Caki2 (cell line): ENCODE results near the gene THADA. TPM values are rescaled to one million over a fixed set of nuclear protein-coding genes. Genes with fewer than 3 reads are reported as not detected.

Experiments used
- DNase-seq: peaks from one replicate; pipeline ENCODE4 v3.0.0-alpha.2; 2015; ENCODE audit warnings: low read depth
- in situ Hi-C: cut with HindIII; loops from 2 replicates; pipeline ENCODE4 v1.10.0; 2016; ENCODE audit warnings: low sequenced_read_pairs, low pct_unique_long_range_greater_than_20kb, mixed read lengths
- total RNA-seq: library from RNA; depleted of rRNA; stranded (reverse); fragments of >200 nt; shearing (Covaris generic); gene quantifications from 2 replicates; pipeline ENCODE4 v1.2.3, GENCODE V29; 2014; ENCODE audit warnings: low replicate concordance

Gene THADA
- total RNA-seq, 1 experiment from 2014 or later = 30.0 TPM

DNA sequence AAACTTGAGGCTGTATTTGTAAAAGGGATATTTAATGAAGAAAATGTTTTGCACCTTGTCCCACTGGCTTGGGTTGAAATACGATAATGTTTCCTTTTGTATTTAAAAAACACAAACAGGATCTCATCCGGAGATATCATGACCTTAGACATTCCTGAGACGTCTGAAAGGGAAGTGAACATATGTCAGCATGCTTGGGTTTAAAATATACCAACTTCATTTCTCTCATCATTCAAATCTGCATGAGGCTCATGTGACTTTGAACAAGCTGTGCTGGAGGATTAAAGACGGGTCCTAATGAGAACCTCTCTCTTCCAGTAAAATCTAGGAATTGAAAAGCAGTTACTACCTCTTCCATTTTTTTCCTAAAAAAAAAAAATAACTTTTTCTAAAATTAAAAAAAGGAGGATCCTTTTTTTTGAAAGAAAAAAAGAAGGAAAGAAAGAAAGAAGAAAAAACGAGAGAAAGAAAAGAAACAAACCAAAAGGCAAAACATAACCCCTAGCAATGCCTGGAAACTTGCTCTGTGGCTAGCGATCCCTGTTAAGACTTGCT lies 262.7 kb downstream of the THADA start:
- in situ Hi-C loops = no loop called here
- DNase-seq = no peak

DNA sequence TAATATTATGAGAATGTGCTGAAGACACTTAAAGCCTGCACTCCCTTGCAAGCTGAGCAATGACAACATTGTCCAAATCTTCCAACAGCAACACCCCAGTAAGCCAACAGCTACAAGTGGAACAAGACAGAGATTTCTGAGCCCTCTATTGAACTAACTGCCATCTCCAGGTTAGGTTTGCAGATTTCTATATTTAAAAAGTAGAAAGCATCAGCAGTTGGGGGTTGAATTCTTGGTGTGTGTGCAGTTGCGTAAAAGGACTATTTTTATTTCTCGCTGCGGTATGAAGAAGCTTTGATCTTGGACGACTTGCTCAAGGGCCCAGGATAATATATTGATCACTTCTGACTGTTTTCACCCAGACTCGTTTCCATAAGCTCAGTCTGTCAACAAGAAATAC lies 263.2 kb downstream of the THADA start:
- in situ Hi-C loops = no loop called here
- no peak for DNase-seq

DNA sequence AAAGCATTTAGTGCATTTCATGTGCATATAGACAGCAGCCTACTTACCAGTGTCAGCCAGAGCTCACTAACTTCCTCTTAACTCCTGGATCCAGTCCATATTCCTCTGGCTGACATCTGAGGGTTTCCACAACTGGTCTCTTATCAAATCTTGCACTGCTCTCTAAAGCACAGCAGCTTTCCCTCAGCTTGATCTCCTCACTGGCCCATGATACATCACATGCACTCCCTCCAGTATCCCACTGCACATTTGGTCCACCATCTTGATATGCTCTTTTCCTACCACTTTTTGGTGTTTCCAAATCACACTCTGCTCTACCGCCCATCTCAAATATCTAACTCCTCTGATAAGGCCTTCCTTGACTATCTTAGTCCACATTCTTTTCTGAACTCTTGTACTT lies 264.4 kb downstream of the THADA start:
- in situ Hi-C loops = no loop called here

DNA sequence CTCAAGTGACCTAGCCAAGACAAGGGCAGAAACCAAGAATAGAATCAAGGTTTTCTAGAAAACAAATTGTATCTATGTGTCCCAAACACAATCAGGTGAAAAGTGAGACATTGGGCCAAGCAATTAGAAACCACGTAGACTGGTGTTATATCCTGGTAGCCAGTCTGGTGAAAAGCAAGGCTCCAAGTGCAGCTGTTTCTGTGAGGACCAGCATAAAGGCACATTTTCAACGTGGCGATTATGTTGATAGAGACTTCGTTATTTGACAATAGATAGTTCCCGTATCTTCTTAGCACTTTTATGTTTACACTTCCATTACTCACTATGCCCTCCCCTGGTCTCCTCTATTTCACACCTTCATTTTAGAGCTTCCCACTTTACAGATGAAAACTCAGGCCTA lies 266.2 kb downstream of the THADA start:
- in situ Hi-C loops = no loop called here
- DNase-seq = no peak

More for the DNA sequence above, 264.4 kb downstream of the THADA start:
- DNase-seq = no peak

DNA sequence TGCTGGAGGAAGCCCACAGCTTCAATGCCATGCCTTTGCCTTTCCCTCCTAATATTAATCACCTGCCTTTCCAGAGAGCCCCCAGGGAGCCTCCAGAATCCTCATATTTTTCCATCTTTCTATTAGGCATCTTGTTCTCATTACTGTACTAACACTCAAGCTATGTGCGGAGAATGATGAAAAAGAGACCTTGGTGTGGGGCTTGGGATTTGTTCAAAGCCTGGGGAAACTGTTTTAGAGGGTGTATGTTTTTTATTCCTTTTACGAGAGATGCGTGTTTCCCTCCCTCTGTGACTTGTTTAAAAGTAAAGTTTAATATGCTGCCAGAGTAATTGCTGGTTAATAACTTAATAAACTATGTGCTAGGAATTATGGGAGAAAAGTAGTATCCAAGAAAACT lies 267.0 kb downstream of the THADA start:
- DNase-seq = no peak
- in situ Hi-C loops = no loop called here

DNA sequence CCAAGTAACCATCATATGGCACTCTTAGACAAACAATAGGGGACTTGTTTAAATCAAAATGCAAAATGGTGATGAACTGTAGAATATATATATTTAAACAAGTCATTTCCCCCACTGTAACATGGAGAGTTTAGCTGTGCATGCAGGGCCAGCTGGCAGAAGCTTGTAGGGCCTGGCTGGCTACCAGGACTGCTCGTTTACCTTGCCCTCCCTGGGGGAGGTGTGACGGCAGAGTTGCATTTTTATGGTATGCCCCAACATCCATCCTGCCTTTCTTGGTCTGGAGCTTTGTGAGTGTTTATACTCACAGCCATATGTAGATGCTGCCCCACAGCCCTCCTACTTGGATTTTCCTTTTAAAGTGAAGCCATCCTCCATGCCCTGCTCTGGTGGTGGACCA lies 267.7 kb downstream of the THADA start:
- in situ Hi-C loops = no loop called here
- DNase-seq = no peak

DNA sequence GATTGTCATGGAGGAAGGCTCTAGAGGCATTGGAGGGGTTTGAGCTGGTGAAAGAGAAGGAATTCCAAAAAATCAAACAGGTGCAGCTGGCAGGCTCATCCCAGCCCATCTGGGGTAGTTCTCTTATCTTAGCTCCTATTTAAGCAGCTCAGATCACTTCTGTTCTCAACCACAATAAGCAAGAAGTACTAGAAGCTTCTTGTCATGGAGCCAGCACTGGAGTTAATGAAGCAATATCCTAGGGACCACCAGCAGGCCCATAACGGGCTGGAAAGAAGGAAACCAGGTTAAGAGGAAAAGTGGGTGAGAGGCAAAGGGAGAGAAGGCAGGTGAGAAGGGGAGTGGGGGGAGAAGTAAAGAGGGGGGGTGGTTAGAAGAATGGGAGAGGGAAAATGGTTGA lies 268.7 kb downstream of the THADA start:
- in situ Hi-C loops = no loop called here
- no peak for DNase-seq

DNA sequence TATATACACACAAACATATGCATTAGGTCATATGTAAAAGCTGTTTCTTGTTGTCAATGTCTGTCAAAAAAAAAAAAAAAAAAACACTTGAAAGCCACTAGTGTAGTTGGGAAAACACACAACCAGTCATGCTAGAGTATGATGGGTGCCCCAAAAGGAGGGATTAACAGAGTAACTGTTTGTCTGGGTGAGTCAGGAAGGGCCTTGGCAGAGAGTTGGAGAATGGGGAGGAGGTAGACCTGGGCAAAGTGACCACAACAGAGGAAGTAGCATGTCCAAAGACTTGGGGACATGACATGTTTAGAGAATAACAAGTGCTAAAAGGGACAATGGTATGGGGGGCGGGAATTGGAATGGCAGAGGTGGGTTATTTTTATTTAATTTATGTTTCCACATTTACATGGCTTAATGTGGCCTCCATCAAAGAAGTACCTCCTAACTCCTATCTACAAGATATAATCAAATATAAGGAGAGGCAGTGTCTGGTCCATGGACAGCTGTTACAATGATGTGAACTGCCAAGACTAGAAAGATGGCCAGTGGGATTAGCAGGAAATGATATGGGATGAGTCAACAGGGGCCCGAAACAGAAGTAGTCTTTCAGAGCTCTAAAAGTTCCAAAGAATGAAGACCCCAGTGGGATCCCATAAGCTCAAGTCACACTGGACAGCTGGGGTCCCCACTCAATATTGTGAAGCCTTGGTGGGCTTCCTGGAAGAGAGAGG lies 269.6 kb downstream of the THADA start:
- in situ Hi-C loops = no loop called here
- DNase-seq = no peak

DNA sequence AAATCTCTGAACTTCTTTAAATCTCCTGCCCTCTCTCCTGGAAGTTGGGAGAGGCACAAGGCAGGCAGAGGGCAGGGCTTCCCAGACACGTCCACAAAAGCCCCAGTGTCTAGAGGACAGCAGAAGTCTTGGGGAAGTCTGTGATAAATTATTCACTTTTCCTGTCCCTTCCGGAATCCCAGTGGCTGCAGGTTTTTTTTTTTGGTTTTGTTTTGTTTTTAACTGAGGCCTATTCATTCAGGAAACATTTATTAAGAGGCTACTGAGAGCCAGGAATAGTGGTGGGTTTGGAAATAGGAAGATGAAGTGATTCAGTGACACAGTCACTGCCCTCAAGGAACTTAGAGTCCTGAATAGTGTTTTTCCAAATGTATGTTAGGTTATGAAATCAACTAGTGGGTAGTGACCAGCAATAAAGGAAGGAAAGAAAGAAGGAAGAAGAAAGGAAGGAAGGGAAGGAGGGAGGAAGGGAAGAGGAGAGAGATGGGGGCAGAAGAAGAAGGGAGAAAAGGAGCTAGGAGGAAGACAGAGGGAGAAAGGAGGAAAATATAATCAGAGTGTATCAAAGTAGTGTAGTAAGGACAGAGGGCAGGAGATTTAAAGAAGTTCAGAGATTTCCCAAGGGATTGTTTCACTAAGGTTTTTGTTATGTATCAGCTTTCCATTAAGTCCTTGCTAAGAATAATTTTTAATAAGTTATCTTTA lies 270.6 kb downstream of the THADA start:
- no peak for DNase-seq
- in situ Hi-C loops = no loop called here

DNA sequence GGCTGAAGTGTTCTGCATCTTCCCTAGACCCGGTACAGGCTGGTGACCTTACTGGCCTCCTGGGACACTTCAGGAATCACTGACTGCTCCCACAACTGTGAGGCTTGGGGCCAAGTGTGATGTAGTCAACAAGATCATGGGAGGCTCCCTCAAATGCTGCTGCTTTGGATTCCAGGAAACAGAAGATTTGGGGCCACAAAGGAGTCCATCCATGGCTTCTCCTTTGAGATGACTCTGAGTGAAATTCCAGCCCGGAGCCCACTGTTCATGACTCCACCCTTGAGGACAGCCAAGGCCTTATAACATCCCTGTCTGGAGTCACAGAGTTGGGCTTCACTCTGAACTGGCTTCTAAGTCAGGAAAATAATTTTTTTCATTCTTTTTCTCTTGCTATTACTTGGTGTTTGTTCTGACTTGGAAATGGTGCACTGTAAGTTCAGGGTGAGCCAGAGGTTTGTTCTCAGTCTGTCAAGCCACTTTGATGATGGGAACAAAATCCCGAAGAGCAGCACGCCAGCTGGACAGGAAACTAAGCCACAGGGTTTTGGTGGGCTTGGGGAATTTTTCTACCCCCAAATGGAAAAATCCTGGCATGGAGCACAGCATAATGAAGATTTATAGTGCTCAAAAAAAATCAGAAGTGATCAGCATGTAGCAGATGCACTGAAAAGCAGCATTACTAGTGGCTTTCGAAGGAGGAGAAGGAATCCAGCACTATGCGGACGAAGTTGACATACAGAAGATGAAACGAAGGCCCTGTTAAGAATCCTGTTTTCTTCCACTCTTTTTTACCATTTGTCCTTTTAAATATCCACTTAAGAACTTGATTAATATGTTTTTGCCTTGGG lies 271.4 kb downstream of the THADA start:
- in situ Hi-C loops = no loop called here
- DNase-seq = no peak

DNA sequence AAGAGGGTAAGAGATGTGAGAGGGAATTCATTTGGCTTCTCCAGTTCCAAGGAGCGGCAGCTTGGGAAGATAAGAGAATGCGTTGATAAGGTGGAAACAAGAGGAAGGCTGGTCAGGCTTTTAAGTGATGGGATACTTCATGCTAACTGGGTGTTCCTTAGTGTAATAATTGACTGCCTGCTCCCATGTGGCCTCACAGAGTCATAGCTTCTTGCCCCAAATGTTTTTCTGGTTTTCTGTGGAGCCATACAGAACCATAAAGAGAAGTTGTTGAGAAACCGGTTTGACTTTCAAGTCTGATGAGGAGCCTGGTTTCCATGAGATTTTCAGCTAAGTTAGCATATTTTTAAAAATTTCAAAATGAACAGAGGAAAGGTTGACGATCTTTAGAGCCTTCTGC lies 272.0 kb downstream of the THADA start:
- in situ Hi-C loops = no loop called here
- DNase-seq = no peak

DNA sequence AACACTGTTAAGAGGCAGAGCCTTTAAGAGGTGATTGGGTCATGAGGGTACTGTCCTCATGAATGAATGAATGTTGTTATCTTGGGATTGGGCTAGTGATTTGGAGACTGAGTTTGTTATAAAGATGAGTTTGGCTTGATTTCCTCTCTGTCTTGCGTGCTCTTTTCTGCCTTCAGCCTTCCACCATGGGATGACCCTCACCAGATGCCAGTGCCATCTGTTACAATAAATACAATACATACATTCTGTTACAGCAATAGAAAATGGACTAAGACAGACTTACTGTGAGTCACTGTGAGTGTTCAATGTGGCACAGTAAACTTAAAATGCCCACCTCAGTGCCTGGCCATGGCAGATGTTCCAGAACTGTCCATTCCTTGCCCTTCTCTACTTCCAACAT lies 274.4 kb downstream of the THADA start:
- DNase-seq = no peak
- in situ Hi-C loops = no loop called here

DNA sequence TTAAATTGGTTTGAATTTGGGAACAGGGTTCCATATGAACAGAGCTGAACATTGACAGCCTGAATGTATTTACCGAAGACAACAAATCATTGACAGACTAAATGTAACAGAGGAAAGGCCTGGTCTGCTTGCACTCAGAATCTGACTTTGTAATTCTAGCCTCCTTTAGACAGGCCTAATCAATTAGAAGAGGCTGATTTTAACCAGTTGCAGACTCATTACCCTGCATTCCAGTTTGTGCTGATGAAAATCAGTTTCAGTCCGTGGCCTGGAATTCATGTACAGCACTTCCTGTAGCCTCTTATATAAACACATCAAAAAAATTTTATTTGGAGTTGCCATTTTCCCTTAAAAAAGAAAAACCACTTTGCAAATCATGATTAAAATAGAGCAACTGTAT lies 276.3 kb downstream of the THADA start:
- in situ Hi-C loops = no loop called here
- DNase-seq = no peak

DNA sequence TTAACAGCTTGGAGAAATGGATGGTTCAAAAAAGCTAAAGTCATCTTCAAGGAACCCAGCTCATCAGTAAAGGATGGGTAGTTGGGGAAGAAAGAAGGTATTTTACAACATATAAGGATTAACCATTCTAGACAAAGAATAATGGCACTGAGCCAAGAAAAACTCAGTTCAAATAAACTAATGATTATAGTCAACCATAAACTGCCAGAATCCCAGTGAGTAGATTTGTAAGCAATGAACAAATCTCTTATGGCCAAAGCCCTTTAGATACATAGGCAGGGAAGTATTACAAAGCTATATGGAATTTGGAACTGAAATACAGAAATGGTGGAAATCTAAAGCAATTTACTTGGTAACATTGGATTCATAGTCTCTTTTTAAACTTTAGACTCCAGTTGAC lies 277.0 kb downstream of the THADA start:
- in situ Hi-C loops = no loop called here
- DNase-seq = peak; percentile 47

DNA sequence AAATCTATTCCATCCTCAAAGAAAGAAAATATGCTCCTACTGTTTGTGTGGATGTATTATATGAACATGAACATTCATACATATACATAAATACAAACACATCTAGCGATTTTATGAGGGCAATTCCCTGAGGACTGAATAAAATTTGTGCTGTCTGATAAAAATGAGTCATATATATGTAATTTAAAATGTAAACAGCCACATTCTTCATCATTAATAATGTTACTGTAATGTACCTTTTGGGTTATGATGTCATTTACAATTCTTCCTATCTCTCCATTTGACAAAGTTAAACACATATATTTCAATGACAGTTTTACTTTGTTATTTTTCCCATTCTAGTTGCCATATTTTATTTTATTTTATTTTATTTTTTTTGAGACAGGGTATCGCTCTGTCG lies 278.2 kb downstream of the THADA start:
- DNase-seq = no peak
- in situ Hi-C loops = no loop called here

DNA sequence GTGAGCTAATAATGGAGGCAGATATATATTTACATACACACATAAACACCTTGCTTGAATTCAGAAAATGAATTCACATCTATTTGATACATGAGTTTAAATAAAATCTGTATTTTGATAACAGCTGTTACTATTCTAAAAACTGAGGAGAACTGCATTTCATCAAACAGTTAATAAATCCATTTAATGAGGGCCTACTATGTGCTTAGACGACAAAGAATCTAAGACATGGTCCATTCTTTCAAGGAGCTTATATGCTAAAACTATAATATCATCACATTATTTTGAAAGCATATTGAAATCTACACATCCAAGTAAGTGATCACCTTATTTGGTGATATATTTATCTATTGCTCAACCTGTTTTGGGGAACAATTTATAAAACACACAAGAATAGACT lies 278.6 kb downstream of the THADA start:
- DNase-seq = no peak
- in situ Hi-C loops = no loop called here

DNA sequence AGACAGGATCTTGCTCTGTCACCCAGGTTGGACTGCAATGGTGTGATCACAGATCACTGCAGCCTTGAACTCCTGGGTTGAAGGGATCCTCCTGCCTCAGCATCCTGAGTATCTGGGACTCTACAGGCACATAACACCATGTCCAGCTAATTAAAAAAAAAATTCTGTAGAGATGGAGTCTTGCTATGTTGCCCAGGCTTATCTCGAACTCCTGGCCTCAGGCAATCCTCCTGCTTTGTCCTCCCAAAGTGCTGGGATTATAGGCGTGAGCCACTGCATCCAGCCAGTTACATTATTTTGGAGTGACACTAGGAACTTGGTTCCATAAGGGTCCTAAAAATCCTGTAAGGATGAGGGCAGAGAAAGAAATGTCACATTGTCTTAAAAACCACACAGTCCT lies 280.4 kb downstream of the THADA start:
- no peak for DNase-seq
- in situ Hi-C loops = no loop called here

DNA sequence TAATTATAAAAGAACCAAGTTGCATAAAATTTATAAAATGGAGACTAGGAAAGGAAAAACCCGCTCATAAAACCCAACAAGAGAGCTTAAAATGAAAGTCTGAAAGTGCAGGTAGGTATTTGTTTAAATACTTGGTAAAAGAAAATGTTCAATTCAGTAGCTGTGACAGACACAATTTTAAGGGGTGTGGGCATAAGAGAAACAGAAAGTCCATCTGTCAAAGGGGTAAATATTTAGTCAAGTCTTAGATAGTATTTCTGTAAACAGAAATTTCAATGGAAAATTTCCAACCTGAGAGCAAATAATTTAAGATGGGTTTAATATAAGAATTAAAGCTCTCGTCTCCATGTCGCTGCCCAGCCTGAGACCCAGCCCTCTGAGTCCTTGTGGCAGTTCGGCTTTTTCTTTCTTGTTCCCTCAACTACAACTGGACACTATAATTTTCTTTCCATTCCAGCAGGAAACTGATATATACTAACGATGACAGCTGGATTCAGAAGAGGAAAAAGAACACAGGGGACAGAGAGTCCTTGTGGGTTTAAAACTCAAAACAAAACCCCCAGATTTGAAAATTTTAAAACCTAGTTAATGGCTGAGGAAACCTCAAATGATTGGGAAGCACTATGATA lies 281.4 kb downstream of the THADA start:
- in situ Hi-C loops = no loop called here
- DNase-seq = no peak

DNA sequence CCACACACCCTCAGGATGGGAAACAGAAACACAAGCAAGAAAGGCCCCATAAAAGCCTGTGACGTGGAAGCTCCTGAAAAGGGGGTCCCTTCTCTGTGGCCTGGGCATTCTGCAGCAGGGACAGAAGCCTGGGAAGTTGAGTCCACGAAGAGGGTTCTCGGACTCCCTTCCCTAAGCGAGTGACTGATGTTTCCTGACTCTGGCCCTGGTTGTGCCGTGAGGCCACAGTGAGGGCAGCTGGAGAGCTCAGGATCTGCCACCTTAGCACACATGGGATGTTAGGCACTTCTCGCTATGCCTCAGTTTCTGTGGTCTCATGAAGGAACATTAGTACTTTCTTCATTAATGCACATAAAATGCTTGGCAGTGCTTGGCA lies 282.2 kb downstream of the THADA start:
- in situ Hi-C loops = no loop called here
- no peak for DNase-seq
